Testis (tissue), 2 donors: Measurements from ENCODE around the gene COL5A1.

Experiments
- POLR2A ChIP-seq: fragments of 450-650 bp; IDR thresholded peaks from one replicate; pipeline ENCODE4 v1.6.1; 2017; ENCODE audit warnings: antibody characterized with exemption, mild to moderate bottlenecking, moderate library complexity
- TF ChIP-seq, protein P1 (sequence below), 3 experiments: fragments of 450-650 bp in 2 of 3; fragments of 200-600 bp in 1 of 3; sonication (generic) in 1 of 3; IDR thresholded peaks; one replicate each; pipeline ENCODE4 v1.5.1; 2016 to 2019; ENCODE audit warnings: antibody characterized with exemption in 3 of 3, mild to moderate bottlenecking in 2 of 3, moderate library complexity in 1 of 3

DNA sequence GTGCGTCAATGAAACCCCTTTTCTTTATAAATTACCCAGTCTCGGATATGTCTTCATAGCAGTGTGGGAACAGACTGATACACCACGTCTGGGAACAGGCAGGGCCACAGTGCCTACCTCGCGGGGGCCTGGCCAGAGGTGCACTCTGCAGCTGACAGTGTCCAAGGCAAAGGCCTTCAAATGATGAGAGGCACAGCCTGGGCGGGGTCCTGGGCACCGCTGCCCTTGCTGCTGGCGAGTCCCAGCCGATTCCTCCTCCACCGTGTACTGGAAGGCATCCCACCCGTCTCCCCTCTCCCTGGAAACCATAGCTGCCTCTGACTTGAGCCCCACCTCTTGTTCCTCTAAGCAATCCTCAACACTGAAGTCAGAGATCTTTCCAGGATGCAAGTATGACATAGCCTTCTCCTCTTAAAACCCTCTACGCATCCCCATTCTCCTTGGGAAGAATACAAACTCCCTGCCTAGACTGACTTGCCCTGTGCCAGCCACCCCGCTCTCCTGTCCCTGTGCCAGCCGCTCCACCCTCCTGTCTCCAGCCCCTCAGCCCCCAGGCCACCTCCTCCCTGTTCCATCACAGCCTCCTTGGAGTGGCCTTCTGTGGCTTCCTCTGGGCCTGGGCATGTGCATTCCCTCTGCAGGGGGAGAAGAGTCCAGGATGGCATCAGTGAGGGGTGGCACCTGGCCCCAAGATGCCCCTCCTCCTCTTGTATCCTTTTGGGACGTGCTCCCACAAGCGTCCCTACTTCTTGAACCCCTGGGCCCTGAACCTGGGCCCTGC, 8.1 kb upstream of the COL5A1 start:
- TF ChIP-seq, protein P1, sequence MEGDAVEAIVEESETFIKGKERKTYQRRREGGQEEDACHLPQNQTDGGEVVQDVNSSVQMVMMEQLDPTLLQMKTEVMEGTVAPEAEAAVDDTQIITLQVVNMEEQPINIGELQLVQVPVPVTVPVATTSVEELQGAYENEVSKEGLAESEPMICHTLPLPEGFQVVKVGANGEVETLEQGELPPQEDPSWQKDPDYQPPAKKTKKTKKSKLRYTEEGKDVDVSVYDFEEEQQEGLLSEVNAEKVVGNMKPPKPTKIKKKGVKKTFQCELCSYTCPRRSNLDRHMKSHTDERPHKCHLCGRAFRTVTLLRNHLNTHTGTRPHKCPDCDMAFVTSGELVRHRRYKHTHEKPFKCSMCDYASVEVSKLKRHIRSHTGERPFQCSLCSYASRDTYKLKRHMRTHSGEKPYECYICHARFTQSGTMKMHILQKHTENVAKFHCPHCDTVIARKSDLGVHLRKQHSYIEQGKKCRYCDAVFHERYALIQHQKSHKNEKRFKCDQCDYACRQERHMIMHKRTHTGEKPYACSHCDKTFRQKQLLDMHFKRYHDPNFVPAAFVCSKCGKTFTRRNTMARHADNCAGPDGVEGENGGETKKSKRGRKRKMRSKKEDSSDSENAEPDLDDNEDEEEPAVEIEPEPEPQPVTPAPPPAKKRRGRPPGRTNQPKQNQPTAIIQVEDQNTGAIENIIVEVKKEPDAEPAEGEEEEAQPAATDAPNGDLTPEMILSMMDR (IDR thresholded peaks at IDR 0.05), result no peak
- TF ChIP-seq POLR2A, result no peak
